ENCODE results near the gene BPIFA1.

BPIFA1 gene

DNA sequence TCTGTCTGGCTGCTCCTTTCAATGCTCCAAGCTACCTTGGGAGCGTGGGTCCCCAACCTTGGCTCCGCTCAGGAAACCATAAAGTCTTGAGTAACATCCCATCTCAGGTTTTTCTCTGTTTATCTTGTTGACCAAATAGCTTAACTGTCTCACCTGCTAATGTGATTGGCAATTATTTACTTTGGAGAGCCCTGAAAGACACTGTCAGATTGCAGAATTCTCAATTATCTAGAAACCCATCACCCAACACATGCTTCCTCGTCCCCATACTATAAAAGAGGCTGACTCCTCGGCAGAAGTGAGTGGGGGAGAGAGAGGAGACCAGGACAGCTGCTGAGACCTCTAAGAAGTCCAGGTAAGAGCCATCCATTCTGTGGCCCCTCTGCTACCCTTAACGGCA, at the start of gene BPIFA1:
BPIFA1 (plus strand) TSS at position 301 of the 400 bp plus-strand sequence. CDS start 1,716 bp downstream, outside the sequence.
- ATAC-seq (no peak), DNase-seq (no peak)

DNA sequence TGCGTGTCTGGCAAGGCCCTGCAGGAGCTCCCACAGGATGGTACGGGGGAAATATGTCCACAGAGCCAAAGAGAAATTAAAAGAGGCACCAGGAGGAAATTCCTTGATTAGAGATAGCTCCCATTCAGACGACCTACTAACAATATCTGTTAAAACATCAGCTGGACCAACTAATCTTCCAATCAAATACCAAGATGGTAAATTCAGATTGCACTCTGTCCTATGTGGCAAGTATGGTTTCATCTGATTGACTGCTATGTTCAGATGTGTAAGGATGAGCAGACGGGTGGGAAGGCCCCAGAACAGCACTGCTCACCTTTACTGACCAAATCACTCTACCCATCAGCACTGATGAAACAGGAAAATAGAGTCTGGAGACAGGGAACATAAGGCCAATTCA, 48.3 kb upstream of the BPIFA1 start:
- ATAC-seq (no peak), DNase-seq (no peak)

DNA sequence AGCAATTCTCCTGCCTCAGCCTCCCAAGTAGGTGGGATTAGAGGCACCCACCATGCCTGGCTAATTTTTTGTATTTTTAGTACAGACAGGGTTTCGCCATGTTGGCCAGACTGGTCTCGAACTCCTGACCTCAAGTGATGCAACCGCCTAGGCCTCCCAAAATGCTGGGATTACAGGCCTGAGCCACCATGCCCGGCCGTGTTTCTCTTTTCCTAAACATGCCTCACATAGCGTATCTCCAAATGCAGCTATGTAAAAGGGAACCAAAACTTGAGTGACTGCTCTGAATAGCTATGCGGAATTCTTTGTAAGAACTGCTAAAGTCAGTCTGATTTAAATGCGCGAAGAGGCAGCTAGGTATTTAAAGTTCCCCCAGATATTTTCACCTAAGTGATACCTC, 47.4 kb upstream of the BPIFA1 start:
- no peak for ATAC-seq
- DNase-seq = no peak

DNA sequence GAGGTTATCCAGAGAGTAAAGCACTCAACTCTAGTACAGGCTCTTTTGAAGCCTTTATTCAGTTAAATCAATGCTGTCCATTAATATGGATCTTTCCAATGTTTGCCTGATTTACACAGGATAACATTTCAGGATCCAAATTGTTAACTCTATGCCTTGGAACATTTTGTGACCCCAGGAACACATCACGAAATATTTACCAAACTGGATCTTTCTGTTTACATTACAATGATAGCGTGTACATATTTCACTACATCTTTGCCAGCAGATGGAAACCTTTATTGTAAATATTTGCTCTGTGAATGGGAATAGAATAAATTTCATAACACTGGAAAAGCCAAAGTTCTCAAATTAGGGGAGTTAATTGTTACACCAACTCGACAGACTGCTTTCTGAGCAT, 44.3 kb upstream of the BPIFA1 start:
- ATAC-seq = no peak
- DNase-seq = no peak

GRCh38 chr20:33191955-33192354, 43.8 kb upstream of the BPIFA1 start:
- ATAC-seq (no peak), DNase-seq (no peak)

DNA sequence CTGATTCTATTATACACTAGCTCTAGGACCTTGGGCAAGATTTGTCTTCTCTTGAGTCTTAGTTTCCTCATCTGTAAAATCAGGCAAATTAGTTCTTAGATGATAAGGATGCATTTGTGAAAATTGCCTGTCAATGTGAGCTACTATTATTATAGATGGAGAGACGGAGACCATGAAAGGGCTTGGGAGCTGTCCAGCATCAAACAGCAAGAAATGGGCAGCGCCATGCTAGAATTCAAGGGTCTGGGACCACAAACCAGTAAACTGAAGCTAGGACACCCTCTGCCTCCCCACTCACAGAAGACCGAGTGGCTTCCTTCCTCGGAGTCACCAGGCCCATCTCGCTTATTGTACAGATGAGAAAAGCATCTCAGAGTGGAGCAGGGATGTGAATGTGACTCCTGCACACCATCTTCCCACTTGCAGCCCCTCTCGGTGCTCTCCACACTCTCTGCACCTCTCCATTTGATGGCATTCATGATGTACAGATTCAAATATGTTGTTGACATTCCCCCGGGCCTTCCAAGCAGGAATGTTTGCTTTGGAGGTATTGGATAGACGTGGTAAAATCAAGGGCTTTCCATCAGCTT, 42.8 kb upstream of the BPIFA1 start:
- DNase-seq (no peak), ATAC-seq (no peak)

DNA sequence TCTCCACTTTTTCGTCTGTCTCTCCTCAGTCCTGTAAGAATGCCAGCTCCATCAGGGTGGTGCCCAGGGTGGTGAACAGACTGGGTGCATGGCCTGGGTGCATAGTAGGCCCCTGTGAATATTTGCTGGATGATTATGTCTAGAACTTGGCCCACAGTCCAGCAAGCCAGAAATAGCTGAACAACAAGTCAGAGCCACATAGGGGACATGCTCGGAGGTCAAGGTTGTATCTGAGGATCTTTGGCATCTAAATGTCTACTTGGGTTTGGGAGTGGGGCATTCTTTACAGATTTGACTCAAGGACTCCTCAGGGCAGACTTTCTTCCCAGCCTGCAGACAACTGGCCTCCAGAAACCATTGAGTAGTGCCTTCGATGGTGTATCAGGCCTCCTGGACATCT, 36.8 kb upstream of the BPIFA1 start:
- ATAC-seq (no peak), DNase-seq (no peak)

DNA sequence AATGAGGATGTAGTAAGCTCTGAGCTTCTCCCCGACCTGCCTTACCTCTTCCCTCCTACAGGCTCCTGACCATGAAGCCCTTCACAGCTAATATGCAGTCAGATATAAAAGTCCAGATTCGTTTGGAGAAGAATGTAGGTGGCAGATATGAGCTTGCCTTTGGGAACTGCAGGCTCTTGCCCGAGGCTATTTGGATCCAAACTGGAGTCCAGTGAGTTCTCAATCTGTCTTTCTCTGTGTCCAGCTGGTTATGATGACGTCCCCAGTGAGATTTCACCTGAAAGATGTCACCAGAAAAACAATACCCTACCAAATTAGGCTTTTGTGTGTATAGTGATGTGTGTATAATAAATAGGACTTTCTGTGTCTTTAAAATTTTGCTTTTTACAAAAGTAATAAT, 33.3 kb upstream of the BPIFA1 start:
- no peak for ATAC-seq
- no peak for DNase-seq

DNA sequence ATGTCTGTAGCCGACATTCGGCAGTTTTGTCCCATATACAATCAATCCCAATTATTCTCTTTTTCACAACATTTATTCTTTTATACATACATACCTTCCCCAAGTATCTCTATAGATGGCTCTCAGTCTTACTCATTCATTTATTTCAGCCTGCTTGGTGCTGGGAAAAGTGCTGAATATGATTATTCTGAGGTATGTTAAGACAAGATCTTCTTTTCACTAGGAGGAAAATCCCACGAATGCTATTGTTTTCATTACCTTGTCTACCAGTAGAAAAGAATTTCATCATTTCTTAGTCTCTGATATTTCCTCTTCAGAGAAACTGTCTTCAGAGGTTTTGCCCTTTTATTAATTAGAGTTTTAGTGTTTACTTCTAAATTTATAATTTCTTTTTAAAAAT, 32.4 kb upstream of the BPIFA1 start:
- DNase-seq = no peak
- ATAC-seq = no peak

DNA sequence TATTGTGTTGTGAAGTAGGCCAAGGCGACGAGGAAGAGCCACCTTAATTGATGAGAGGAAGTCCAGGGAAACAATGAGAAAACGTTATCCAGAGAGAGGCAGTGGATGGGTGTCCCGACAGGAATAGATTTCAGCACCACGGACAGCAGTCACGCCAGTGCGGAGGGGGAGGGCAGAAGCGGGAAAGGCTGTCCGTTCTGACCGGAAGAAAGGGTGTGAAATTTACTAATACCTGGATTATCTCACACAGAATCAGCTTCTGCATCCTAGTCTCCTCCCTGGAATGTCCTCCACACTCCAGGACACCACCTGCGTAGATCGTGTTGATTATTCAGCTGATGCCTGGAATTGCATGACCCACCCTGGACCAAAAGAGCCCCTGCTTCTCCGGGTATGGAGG, 26.0 kb upstream of the BPIFA1 start:
- no peak for ATAC-seq
- peak; percentile 57 for DNase-seq

DNA sequence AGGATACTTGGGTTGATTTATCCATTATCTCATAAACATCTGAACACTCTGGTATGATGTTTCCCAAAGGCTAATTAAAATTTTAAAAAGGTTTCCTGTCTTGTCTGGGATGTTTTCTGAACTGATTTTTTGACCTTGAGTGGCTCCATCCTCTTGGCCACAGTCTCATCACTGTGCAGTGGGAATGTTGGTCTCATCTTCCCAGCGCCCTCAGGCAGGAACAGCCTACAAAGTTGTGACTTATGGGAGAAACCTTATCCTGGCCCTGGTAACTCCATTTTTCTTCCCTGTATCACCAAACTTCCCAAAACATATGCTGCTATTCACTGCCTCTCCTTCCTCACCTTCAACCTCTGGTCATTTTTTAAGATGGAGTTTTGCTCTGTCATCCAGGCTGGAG, 25.4 kb upstream of the BPIFA1 start:
- DNase-seq (no peak), ATAC-seq (no peak)

GRCh38 chr20:33211817-33212424, 23.9 kb upstream of the BPIFA1 start:
- no peak for ATAC-seq
- DNase-seq = peak; percentile 11

GRCh38 chr20:33217052-33217451, 18.7 kb upstream of the BPIFA1 start, which contains the start of gene BPIFA3:
TSS of gene BPIFA3 (plus strand) at chr20:33217352. CDS start at chr20:33217537, 185 bp downstream.
- DNase-seq (no peak), ATAC-seq (no peak)

DNA sequence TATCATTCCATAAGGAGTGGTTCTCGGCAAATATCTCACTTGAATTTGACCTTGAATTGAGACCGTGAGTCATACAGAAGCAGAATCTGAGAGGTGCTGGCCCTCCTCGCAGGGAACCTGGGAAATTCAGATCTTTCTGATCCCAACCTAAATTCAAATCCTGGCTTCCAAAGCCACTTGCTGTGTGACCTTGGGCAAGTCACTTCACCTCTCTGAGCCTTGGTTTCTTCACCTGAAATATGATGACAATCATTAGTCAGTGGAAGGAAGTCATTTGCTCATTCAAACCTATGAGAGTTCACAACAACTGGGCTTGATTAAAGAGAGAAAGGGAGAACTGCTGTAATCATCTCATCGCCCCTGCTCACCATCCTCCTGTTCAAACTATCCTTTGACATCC, 11.4 kb upstream of the BPIFA1 start:
- no peak for ATAC-seq
- no peak for DNase-seq

DNA sequence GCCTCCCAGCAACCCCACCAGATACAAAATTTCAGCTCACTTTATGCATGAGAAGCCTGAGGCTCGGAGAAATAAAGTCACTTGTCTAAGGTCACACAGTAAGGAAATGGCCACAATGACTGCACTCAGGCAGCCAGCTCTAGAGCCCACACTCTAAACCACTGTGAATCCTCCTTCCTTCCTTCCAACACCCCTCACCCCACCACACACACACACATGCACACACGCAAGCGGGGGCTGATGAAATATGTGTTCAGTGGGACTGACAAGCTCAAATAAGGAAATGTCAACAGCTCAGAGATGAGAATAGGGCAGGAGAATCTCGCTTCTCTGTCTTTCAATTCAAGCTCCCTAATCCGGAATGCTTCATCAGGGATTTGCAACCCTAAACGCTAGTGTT, 6.0 kb upstream of the BPIFA1 start:
- peak; percentile 49 for ATAC-seq
- DNase-seq = peak; percentile 19

GRCh38 chr20:33231237-33231636, 4.6 kb upstream of the BPIFA1 start:
- ATAC-seq (no peak), DNase-seq (no peak)

DNA sequence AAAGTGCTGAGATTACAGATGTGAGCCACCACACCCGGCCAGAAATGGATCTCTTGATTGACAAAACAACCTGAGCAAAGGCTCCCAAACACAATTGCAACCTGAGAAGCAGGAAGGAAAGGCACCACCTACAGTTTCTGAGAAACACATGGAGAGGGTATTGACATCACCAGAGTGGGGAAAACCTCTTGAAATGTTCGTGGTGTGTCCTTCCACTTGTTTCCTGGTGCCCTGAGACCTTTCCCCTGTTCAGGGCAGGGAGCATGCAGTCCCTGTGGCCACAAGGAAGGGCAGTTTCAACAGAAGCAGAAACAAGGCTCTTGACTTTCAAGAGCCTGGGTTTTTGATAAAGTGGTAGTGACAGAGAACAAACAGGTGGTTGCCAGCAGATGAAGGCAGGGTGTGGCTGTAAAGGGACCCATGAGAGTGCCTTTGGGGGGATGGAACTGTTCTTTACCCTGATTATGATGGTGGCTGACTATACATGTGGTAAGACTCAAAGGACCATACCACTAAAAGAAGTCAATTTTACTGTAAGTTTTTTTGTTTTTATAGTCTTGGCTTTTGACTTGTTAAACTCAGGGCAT, 3.2 kb upstream of the BPIFA1 start:
- ATAC-seq (no peak), DNase-seq (no peak)

GRCh38 chr20:33233129-33233774, 2.5 kb upstream of the BPIFA1 start:
- no peak for ATAC-seq
- no peak for DNase-seq

DNA sequence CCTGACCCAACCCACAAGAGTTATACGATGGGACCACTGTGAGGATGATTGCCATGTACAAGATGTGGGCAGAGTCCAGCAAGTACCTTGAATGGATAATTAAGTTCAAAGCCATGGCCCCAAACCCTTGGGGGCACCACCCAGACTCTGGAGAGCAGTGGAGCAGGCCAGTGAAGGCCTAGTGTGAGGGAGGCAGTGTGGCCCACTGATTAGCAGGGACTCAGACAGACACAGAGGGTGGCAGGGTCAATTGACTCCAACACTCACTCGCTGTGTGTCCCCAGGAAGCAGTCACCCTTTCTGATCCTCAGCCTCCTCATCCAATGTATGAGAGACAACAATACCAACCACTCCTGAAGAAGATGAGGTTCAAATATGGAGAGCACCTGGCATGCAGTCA, 1.7 kb upstream of the BPIFA1 start:
- no peak for DNase-seq
- no peak for ATAC-seq

- ATAC-seq (no peak), DNase-seq (no peak)
Observed at GRCh38 chr20:33236351-33236750, 555 bp downstream of the BPIFA1 start.

GRCh38 chr20:33237989-33238388, 2.2 kb downstream of the BPIFA1 start:
- DNase-seq (no peak), ATAC-seq (no peak)

DNA sequence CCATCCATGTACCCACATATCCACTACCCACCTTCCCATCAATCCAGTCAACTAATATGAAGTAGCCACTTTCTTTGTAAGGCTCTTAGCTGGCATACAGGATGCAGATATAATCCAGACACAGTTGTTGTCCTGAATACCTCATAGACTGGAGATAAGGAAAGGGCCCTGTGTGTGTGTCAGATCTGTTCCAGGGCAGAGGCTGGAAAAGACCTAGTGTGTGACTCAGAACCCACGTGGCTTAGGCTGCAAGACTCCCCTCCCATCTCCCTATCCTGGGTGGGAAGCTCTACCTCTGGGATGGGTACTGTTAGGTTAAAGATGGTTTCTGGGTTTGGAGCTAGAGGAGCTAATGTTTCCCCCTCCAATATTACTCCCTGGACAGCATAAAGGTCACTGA, 3.6 kb downstream of the BPIFA1 start:
- no peak for ATAC-seq
- DNase-seq = no peak

DNA sequence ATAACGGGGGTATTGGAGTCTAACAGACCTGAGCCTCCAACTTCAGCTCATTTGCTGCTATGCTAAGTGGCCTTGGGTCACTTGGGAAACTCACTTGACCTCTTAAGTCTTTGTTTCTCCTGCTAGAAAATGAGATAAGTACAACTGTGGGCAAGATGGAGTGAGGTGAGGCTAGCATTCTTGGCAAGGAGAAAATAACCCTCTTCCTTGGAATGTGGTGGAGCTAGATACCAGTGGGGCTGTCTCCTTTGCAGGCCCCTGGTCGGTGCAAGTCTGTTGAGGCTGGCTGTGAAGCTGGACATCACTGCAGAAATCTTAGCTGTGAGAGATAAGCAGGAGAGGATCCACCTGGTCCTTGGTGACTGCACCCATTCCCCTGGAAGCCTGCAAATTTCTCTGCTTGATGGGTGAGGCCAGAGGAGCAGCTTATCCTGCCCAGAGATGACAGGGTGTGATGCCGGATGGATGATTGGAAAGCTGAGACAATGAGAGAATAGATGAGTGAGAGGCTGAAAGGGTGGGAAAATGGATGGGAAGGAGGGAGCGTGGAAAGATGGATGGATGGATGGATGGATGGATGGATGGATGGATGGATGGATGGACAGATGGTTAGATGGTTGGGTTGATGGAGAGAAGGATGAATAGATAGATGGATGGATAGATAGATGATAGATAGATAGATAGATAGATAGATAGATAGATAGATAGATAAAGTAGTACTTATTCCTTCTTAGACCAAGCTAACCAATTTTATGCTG, 4.4 kb downstream of the BPIFA1 start:
- no peak for DNase-seq
- ATAC-seq = no peak

All from stimulated activated naive CD8-positive, alpha-beta T cell treated with anti-CD3 and anti-CD28 coated beads, Interleukin-15, Interleukin-2, amounts not matched to agents 100 U/mL and 50 U/mL, for 24 hours (primary cell).